GM12874 (cell line): Measurements from ENCODE around the gene RPS6KL1.

Experiments used
- TF ChIP-seq, protein P1 (sequence below): IDR thresholded peaks from 2 replicates; pipeline ENCODE4 v1.5.1; 2011; ENCODE audit warnings: low read depth, mild to moderate bottlenecking, control low read depth, low read length, moderate library complexity; ENCODE audit not compliant: insufficient read depth

The RPS6KL1 gene

DNA sequence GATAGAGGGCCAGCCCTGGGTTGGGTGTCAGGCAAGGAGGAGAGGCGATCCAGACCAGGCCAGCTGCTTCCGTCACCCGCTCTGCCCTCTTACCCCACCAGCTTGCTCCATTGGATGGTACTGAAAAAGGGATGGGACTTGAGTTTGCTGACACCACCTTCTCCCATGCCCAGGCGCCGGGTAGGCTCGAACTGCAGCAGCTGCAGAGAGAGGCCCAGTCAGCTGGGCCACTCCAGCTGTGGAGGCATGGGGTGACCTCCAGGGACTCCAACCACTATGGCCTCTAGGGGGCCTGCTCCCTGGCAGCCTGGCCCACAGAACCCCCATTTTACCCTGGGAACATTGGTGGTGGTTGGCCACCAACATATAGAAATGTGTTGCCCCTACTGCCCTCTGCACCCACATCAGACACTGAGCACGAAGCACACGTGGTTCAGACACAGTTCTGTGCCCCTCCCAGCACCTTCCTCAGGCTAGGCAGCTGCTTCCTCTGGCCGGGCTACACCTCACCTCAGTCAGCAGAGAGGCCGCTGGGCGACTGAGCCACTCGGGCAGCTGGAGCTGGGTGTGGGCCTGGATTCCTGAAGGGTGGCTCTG is 16.0 kb downstream of the RPS6KL1 start:
- TF ChIP-seq, protein P1, sequence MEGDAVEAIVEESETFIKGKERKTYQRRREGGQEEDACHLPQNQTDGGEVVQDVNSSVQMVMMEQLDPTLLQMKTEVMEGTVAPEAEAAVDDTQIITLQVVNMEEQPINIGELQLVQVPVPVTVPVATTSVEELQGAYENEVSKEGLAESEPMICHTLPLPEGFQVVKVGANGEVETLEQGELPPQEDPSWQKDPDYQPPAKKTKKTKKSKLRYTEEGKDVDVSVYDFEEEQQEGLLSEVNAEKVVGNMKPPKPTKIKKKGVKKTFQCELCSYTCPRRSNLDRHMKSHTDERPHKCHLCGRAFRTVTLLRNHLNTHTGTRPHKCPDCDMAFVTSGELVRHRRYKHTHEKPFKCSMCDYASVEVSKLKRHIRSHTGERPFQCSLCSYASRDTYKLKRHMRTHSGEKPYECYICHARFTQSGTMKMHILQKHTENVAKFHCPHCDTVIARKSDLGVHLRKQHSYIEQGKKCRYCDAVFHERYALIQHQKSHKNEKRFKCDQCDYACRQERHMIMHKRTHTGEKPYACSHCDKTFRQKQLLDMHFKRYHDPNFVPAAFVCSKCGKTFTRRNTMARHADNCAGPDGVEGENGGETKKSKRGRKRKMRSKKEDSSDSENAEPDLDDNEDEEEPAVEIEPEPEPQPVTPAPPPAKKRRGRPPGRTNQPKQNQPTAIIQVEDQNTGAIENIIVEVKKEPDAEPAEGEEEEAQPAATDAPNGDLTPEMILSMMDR = peak; percentile 46

DNA sequence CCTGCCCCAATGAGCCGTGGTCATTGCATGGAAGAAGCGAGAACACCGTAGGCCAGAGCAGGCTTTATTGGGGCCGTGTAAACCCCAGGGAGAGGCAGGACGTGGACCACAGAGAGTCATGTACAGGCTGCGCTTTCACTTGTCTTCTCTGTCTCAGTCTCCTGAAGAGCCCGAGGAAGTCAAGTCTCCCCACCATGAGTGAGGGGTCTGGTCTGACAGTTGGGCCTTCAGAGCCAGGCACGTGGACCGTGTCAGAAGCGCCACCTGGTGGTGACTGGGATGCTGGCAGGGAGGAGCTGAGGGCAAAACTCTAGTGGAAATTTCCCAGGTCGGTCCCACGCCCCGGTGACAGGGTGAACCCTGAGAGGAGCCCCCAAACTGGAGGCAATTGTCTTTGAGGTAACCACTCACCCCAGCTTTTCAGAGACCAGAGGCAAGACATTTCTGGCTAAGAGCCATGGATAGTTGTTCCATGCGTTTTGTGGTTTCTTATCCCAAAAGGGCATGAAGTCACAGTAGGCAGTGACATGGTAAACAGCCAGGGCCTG is 17.4 kb downstream of the RPS6KL1 start:
- TF ChIP-seq, protein P1 = peak; percentile 97

DNA sequence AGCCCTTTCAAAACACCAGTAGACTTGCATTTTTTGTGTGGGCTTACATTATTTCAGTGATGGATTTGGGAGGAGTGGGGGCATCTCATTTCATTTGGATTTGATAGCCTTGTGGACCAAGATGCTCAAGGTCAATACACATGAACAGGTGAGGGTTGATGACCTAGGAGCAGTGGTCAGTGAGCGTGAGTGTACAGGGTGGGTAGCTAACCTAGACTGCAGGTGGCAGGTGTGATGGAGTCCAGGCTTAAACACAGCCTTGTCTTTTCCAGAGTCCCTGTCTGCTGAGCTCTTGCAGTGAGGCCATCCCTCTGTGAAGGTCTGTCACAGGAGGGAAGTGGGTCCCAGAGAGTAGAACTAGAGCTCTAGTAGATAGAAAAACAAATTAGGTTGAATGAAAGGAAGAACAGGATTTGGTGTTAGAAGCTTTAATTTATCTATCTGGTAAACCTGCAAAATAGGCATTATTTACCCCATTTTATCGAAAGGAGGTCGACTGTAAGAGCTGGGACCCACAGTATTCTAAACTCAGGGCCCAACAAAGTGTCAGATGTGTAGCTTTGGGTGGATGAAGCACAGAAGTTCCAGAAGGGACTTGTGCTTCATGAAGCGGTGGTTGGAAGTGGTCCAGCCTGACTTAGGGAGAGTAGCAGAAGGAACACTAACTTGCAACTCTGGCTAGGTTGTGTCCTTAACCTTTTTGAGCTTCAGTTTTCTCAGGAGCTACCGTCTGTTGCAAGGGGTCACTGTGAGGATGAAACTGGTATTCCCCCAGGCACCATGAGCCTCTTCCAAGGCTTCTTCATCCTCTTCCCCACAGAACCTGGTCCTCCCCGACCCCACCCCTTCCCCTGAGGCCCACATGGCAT is 18.2 kb downstream of the RPS6KL1 start:
- TF ChIP-seq, protein P1 = no peak

DNA sequence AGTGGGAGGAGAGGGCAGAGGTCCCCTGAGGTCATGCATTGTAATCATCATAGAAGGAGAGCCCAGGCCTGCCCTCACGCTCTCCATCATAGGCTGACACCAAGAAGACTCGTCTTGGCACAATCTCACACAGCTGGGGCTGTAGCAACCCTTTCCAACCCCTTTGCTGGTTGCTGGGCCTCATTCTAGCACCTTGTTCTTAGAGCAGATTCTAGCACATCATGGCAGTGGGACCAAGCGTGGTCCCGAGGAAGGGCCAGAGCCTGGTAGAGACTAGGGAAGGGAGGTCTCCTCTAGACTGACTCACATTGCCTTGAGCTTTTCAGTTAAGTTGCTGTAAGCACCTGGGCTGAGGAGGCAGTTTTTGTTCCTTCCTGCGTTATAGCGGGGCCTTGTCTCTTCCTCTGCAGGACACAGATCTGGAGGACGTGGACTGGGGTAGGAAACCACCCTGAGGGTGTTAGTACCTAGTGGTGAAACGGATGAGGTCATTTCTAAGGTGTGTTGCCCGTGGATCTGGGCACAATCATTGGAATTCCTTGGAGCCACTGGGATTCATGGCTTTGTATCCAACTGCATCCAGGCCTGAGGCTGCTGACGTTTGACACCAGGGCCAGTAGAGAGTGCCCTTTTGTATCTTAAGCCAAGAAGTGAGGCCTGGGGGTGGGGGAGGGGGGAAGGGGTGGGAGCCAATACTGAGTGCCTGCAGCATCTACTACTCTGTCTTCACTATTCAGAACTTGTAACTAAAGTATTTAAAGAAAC is 19.9 kb downstream of the RPS6KL1 start:
- TF ChIP-seq, protein P1 = no peak

DNA sequence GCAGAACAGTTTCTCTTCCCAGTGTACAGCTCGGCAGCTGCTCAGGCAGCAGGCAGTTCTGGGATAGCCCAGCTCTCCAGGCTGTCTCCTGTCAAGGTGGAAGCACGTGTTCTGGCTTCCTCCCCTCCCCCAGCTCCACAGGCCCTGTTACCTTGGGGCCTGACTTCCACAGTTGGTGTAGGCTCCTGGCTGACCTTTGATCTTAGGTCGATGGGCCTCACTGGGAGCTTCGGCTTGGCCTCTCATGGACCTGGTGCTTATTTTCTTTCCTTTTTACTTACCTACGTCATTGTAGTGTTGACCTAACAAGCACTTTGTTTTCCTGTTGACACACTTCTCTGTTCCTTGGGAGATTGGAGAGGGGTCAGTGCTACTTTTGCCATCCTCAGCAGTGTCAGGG is 24.4 kb downstream of the RPS6KL1 start:
- TF ChIP-seq, protein P1 = no peak

DNA sequence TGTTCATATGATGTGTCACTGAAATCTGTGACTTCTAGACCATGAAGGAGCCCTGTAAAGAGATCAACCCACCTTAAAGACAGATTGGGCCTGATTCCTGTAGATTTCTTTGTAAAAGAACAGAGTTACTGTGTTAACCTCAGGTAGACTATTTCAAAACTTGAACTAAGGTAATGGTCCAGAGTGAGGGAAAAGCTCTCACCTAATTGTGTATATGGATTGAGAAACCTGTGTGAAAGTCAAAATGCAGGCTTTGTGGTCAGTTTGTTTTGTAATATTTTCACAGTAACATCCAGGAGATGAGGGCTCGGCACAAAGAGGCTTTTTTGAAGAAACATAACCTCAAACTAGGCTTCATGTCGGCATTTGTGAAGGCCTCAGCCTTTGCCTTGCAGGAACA is 25.0 kb downstream of the RPS6KL1 start:
- TF ChIP-seq, protein P1 = no peak

DNA sequence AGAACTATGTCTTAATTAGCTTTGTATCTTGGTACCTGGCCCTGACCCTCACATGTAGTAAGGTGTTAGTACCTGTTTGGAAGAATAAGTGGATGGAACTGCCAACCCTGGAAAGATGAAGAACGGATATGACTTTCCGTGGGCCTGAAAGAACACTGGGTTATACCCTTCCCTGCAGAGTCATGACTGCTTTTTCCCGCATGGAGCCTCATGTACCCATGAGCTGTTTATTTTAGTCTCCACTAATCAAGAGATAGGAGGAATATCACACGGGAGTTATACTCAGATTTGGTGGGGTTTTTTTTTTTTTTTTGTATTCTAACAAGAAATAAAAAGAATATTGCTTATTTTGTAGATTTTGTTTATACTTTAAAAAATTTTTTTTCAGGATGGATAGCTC is 25.4 kb downstream of the RPS6KL1 start:
- TF ChIP-seq, protein P1 = no peak
